ENCODE measurements around the gene MAP2. TPM values are rescaled to one million over a fixed set of nuclear protein-coding genes. Genes with fewer than 3 reads are reported as not detected.

Gene MAP2
- total and polyA plus RNA-seq, 2 donors from 2014 or later = 3.6 to 11.4 TPM

DNA sequence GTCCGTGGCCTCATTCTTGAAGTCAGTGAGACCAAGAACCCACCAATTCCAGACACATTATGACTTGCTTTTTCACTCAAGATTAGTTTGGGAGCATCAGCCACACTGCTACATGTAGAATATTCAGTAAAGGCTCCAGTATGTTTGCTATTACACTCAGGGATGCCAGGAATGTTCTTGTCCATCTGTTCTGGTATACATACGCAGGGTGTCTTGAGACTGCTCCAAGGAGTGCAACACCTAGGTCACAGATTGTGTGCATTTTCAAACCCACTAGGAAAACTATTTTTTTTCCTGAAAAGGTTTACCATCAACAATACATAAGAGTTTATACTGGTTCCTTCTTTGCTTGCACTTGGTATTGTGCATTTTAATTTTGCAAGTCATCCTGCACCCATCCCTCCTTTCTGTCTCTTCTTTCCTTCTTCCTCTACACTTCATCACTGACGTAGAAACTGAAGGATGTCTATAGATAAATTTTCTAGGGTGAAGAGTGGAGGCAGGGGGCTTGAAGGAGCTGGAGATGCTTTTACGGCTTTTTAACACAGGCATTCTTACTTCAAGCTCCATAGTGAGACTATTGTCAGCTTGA, 35.3 kb upstream of the MAP2 start:
- no peak for FAIRE-seq
- Histone ChIP-seq H3K27me3 (ENCODE audit: control insufficient read depth, insufficient read depth, low read length) (no peaks in the 10 kb centered on the region), H3K4me3 (ENCODE audit: low read length in 3 of 3) (no peak overlapping the region), H3K9me3 (ENCODE audit: control insufficient read depth in 2 of 3, insufficient read depth in 1 of 3, low read length in 3 of 3) (no peaks in the 10 kb centered on the region), H3K27ac (ENCODE audit: low read depth in 2 of 2, low read length in 2 of 2) (no peak overlapping the region), H3K36me3 (ENCODE audit: control insufficient read depth in 2 of 3, insufficient read depth in 3 of 3, low read length in 3 of 3) (no peaks in the 10 kb centered on the region), H3K9ac (ENCODE audit: low read length in 3 of 3) (no peak overlapping the region), H3K4me1 (ENCODE audit: control insufficient read depth in 2 of 3, insufficient read depth in 2 of 3, low read depth in 1 of 3, low read length in 3 of 3) (no peaks in the 10 kb centered on the region)
- intact Hi-C loops (cut with DNase I) = no loop called here
- no peak for DNase-seq
- TF ChIP-seq CTCF (IDR thresholded peaks at IDR 0.05; ENCODE audit: borderline replicate concordance, extremely low read depth, insufficient read depth) = no peak

GRCh38 chr2:209389171-209389618, 34.7 kb upstream of the MAP2 start:
- no peak for TF ChIP-seq CTCF (IDR thresholded peaks at IDR 0.05; ENCODE audit: borderline replicate concordance, extremely low read depth, insufficient read depth)
- no peak for FAIRE-seq
- no peak overlapping the region for H3K9ac ChIP-seq (ENCODE audit: low read length in 3 of 3)
- intact Hi-C loops (cut with DNase I) = no loop called here
- H3K4me3 ChIP-seq (ENCODE audit: low read length in 3 of 3) = no peak overlapping the region
- no peaks in the 10 kb centered on the region for H3K4me1 ChIP-seq (ENCODE audit: control insufficient read depth in 2 of 3, insufficient read depth in 2 of 3, low read depth in 1 of 3, low read length in 3 of 3)
- H3K36me3 ChIP-seq (ENCODE audit: control insufficient read depth in 2 of 3, insufficient read depth in 3 of 3, low read length in 3 of 3) = no peaks in the 10 kb centered on the region
- peak in 2 of 5 donors; percentile 3 to 12 for DNase-seq
- no peaks in the 10 kb centered on the region for H3K9me3 ChIP-seq (ENCODE audit: control insufficient read depth in 2 of 3, insufficient read depth in 1 of 3, low read length in 3 of 3)
- no peak overlapping the region for H3K27ac ChIP-seq (ENCODE audit: low read depth in 2 of 2, low read length in 2 of 2)
- no peaks in the 10 kb centered on the region for H3K27me3 ChIP-seq (ENCODE audit: control insufficient read depth, insufficient read depth, low read length)

DNA sequence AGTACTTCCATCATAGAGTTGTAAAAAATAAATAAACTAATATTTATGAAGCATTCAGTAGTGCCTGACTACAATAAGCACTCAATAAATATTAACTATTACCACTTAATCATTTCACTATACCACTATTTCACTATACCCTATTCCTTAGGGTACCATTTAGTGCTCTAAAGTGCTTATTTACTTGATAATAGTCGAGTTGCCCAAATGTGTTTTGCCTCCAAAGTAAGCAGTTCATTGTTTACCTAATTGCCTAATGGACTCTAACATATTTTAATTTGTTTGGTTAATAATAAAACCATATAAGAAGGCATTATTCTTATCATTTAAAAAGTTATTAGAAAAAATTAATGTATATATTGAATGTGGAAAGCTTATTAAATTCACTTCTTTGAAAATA, 33.0 kb upstream of the MAP2 start:
- no peaks in the 10 kb centered on the region for H3K27me3 ChIP-seq (ENCODE audit: control insufficient read depth, insufficient read depth, low read length)
- no peak overlapping the region for H3K4me3 ChIP-seq (ENCODE audit: low read length in 3 of 3)
- FAIRE-seq (peak; percentile 8), DNase-seq (no peak)
- TF ChIP-seq CTCF (IDR thresholded peaks at IDR 0.05; ENCODE audit: borderline replicate concordance, extremely low read depth, insufficient read depth) = no peak
- no peaks in the 10 kb centered on the region for H3K4me1 ChIP-seq (ENCODE audit: control insufficient read depth in 2 of 3, insufficient read depth in 2 of 3, low read depth in 1 of 3, low read length in 3 of 3)
- no peak overlapping the region for H3K27ac ChIP-seq (ENCODE audit: low read depth in 2 of 2, low read length in 2 of 2)
- H3K9ac ChIP-seq (ENCODE audit: low read length in 3 of 3) = no peak overlapping the region
- no peaks in the 10 kb centered on the region for H3K9me3 ChIP-seq (ENCODE audit: control insufficient read depth in 2 of 3, insufficient read depth in 1 of 3, low read length in 3 of 3)
- no peaks in the 10 kb centered on the region for H3K36me3 ChIP-seq (ENCODE audit: control insufficient read depth in 2 of 3, insufficient read depth in 3 of 3, low read length in 3 of 3)
- intact Hi-C loops (cut with DNase I) = no loop called here
